Stimulated activated CD4-positive, alpha-beta T cell treated with anti-CD3 and anti-CD28 coated beads, TNF-alpha, amount 100 ng/mL, for 1 hour (primary cell): Measurements from ENCODE around the gene PRKAG1.

ENCODE experiments used
- DNase-seq, 3 donors: peaks; one replicate each; pipeline ENCODE4 v3.0.0-alpha.2; 2020; ENCODE audit warnings: low read depth in 3 of 3, low spot score in 1 of 3

Gene PRKAG1

GRCh38 chr12:49032679-49033447 lies 14.3 kb upstream of the PRKAG1 start:
- DNase-seq, result no peak

- no peak for DNase-seq
Measured at GRCh38 chr12:49032276-49032675, 13.7 kb upstream of the PRKAG1 start.

- DNase-seq, result no peak
Measured at GRCh38 chr12:49031573-49032161, 13.1 kb upstream of the PRKAG1 start.

DNA sequence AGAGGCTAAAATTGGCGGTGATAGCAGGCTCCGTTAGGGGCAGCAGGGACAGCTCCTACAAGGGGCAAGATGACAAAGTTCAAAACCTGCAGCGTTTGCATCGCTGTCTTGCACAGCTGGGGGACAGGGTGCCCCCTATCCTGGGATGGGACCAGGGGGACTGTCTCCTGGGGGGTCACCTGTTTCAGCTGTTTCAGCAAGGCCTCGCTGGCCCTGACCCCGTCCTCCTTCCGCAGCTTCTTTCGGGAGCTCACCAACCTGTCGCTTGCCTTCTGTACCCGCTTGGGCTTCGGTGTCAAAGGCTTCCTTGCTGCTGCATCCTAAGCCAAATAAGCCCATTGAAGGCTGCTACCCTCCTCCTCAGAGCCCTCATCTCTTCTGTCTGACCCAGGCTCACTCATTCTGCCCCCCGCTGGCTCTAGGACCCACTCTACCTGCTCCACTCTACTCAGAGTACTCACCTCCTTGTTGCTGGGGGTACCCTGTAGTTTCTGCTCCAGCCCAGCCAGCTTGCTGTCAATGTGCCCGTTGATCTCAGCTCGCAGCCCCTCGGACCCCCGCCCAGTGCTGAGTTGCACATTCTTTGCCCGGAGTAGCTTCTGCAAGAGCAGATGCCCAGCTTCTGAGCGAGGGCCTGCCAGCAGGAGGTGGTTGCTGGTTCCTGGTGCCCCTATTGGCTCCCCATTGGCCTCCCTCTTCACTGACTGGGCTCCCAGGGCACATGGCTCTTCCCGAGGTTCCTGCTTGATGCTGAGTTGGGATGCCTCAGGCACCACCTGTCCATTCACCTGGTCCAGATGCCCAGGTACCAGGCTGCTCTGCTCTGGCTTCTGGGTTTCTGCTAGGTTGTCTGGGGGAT lies 12.4 kb upstream of the PRKAG1 start:
- DNase-seq, result no peak

GRCh38 chr12:49030119-49030518 lies 11.5 kb upstream of the PRKAG1 start:
- DNase-seq, result no peak

DNA sequence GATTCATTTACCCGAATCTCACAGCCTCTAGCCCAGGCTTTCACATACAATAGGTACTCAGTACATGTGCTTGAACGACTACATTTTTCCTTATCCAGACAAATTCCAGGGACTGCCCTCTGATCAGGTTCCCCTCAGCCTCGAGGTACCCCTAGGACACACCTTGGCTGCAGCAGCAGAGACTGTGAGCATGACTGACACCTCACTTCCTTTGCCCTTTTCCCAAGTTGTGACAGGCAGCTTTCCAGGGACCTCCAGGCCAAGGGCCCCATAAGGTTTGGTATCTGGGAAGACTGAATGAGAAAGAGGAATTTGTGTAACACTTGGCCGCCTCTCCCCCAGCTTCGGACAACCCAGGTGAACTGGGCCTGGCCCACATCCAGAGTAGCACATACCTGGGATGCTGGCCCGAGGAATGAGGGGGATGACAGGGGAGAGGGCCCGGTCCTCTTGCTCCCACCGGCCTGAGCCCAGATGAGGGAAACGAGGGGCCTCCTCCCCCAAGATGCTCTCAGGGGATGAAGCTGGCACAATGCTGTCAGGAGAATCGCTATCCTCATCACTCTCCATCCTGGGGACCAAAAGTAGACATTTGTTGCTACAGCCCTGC lies 10.2 kb upstream of the PRKAG1 start:
- no peak for DNase-seq

DNA sequence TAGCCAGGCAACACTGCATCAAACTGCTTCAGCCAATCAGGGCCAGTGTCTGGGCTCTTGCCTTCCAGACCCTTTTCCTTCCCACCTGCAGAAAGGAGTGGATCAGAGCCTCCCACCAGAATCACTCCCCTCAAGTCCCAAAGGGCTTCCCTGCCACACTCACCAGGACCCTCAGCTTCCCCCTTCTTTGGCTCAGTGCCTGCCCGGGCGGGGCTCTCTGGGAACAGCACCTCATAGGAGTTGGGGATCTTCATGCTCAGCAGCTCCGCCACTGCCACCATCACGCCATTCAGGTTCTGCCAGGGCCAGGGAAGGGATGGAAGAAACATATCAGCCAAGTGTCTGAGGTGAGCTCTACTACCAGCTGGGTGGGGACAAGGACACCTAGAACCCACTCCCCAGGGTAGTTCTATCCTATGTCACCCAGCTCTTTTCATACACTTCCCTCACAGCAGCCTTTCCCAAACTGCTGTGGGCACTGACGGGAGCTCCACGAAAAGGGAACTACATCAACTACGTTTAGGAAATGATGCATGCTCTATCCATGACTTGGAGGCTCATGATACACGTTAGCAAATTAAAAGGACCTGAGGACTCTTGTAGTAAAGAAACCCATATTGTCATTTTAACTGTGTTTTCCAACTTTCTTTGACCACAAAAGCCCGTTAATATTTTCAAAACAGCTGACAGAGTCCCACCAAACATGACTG lies 9.4 kb upstream of the PRKAG1 start:
- DNase-seq, result no peak

DNA sequence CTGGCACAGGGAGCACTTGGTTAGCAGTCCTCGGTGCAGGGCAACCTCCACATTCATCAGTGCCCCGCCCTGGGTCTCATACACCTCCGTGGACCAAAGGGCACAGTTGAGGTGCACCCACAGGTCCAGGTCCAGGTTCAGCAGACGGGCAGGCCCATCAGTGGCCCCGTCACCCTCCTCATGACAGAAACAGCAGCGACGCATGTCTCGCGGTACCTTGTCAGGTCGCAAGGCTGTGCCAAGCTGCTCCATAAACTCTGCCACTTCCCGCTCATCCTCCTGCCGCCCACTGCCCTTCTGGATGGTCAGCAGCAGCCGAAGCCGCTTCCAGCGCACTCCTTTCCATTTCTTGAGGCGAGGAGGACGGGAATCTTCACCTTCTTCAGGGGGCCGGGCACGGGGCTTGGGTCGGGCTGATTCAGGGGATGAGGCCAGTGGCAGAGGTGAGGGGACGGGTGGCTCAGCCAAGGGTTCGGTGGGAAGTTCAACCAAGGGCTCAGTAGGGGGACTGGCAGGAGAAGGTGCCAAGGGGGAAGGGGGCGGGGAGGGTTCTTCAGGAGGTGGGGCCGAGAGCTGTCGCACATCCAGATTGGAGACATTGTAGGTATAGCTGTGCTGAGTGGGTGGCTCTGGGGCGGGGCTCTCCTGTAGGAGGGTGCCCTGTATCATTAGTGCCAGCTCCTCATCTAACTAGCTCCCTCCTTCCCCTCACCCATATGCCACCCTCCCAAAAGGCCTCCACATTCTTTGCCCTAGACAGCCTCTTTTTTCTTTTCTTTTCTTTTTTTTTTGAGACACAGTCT lies 8.3 kb upstream of the PRKAG1 start:
- DNase-seq, result no peak

DNA sequence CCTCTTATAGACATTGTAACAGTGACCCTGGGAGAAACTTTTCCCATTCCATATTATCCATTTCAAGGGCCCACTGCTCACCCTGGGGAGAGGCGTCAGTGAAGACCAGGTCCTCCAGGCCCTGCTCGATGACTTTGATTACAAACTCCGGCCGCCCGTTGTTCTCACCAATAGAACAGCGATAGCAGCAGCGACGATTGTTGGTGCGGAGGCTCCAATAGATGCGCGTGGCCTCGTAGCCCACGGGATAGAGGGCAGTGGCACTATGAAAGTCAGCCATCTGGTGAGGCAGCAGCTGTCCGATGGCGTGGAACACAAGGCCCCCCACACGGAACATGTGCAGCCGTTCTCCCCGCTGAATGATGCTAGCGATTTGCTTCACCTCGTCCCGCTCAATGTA lies 7.5 kb upstream of the PRKAG1 start:
- DNase-seq, result no peak

DNA sequence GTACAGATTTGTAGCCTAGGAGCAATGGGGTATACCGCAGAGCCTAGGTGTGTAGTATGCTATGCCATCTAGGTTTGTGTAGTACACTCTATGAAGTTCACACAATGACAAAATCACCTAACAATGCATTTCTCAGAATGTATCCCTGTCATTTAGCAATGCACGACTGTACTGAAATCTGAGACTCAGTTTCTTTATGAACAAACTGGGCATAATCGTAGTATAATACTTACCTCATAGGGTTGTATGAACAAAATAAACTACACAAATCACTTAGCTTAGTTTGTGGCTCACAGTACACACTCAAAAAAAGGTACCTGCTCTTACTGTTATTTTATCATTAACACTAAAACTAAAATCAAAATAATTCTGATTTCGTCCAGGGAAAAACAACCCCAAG lies 6.9 kb upstream of the PRKAG1 start:
- DNase-seq, result no peak

- no peak for DNase-seq
Measured at GRCh38 chr12:49024543-49024942, 6.0 kb upstream of the PRKAG1 start.

DNA sequence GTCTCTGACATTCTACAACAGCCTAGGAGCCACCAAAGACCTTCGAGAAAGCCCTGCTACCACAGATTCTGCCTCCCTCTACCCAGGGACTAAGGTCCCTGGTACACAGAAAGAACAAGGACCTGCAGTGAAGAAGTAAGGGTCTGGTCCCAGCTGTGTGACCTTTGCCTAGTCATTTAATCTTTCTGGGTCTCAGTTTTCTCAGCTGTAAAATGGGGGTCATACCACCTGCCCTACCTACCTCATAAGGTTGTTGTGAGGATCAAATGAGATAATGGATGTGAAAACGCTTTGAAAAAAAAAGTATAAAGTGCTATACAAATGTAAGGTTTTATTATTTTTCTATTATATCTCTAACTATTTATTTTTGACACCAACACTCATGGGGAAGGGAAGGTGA lies 5.2 kb upstream of the PRKAG1 start:
- no peak for DNase-seq

GRCh38 chr12:49022558-49023178 lies 4.1 kb upstream of the PRKAG1 start:
- no peak for DNase-seq

GRCh38 chr12:49021292-49021915 lies 2.8 kb upstream of the PRKAG1 start:
- DNase-seq, result no peak

DNA sequence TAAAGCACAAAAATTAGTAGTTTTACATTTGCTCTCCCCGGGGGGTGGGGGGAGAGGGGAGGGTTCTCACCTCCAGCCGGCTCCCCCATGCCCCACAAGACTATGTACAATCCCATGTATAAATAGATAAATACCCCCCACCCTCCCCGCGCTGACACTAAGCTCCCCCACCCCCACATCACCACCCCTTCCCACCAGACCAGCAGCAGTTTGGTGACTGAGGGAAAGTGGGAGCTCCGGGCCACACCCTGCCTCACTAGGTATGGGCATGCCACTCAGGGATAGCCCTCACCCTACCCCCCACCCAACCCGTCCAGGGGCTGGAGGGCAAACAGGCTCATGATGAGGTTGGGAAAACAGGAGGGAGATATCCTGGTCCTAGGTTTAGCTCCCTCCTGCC lies 1.9 kb upstream of the PRKAG1 start:
- DNase-seq, result no peak

DNA sequence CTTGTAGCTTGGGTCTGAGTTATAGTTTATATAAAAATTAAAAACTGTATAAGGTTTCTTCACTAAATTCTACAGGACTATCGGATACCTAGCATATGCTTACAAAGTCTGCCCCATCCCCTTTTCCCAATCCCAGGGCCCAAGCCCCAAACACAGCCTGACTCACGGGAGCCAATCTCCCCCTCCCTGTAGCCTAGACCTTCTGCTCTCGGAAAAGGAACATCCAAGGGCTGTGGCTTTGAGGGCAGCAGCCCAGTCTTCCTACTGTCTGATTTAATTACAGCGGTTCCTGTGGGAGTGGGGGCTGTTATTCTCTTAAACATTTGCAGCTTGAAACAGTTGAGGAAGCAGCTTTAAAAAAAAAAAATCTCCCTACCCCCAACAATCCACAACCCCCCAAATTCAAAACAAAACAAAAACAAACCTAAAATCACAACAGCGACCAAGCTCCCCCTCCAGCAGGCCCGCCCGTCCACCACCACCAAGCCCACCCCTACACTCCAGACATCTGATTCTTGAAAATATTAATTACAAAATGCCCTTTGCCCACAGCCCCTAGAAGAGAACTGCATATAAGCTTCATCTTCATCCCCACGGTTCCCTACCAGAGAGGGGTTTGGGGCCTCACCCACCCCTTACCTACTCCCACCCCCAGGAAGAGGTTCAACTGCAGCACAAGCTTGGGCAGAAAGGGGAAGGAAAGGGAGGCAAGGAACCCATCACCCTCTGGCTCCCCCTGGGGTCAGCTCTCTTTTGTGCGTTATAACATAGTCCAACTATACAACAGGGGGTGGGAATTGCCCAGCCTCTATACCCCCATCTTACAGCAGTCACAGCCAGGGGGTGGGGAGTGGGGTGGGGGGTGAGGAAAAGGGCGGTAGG lies 1.1 kb upstream of the PRKAG1 start:
- DNase-seq, result no peak

DNA sequence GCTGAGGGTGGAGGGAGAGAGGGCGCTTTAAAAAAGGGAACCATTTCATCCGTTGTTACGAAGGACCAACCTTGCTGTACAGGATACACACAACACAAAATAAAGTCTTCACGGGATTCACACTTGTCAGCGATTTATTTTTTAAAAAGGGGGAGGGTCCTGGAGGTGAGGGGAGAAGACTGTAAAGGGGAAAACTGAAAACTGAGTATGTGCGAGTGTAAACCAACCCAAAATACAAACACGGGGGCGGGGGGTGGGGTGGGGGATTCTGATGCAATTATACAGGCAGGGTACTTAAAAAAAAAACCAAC lies 499 bp upstream of the PRKAG1 start:
- no peak for DNase-seq

DNA sequence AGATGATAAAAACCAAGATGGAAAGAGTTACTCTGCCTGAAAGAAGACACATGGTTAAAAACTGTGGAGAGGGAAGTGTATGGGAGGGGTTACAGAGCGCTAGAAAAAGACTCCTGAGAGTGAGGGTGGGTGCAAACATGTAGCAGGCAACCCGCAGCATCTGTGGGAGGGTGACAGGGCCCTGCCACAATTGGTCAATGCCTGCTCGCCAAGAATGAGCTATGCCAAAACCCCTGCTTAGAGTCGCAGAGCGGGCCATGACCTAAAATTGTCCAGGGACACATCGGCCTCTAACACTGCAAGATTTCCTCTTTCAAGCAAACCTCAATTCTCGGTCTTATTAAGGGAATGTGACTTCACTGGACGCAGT lies 700 bp downstream of the PRKAG1 start:
- no peak for DNase-seq

GRCh38 chr12:49015196-49015595 lies 3.4 kb downstream of the PRKAG1 start:
- no peak for DNase-seq
